Measurements from ENCODE around the gene OTOS. TPM values are rescaled to one million over a fixed set of nuclear protein-coding genes. Genes with fewer than 3 reads are reported as not detected.
A peak's percentile ranks its signal among the peaks of the same experiment; 100 is the strongest.

OTOS gene
- total RNA-seq, 1 donor from 2014 or later, result not detected

DNA sequence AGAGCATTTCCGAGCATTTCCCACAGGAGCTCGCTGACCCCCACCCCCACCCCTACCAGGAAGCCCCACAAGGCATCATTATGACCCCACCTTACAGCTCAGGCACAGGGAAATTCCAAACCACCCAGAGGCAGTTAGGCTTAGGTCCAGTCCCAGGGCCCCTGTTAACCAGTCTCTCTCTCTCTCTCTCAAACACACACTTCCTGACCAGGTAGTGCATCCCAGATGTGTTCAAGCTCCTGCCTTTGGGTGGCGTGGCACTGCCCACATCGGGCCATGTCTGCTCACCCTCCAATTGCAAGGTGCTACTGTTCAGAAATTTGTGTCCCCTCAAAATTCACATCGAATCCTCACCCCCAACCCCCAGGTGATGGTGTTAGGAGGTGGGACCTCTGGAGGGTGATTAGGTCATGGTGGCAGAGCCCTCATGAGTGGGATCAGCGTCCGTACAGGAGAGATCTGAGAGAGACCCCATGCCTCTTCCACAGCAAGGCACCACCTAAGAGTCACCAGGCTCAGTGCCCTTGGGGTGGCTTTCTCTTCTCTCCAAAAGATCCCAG, 13.2 kb downstream of the OTOS start:
- Histone ChIP-seq H3K4me1 (no peaks in the 10 kb centered on the region), H3K4me3 (no peak overlapping the region), H3K36me3 (peaks cover 43% of the 10 kb centered on the region), H3K9me3 (no peaks in the 10 kb centered on the region), H3K27me3 (no peaks in the 10 kb centered on the region), H3K27ac (no peak overlapping the region)
- TF ChIP-seq, protein P1, sequence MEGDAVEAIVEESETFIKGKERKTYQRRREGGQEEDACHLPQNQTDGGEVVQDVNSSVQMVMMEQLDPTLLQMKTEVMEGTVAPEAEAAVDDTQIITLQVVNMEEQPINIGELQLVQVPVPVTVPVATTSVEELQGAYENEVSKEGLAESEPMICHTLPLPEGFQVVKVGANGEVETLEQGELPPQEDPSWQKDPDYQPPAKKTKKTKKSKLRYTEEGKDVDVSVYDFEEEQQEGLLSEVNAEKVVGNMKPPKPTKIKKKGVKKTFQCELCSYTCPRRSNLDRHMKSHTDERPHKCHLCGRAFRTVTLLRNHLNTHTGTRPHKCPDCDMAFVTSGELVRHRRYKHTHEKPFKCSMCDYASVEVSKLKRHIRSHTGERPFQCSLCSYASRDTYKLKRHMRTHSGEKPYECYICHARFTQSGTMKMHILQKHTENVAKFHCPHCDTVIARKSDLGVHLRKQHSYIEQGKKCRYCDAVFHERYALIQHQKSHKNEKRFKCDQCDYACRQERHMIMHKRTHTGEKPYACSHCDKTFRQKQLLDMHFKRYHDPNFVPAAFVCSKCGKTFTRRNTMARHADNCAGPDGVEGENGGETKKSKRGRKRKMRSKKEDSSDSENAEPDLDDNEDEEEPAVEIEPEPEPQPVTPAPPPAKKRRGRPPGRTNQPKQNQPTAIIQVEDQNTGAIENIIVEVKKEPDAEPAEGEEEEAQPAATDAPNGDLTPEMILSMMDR (IDR thresholded peaks at IDR 0.05), result no peak
- DNase-seq (no peak), ATAC-seq (no peak)
- intact Hi-C loops (cut with DNase I), result no loop called here

DNA sequence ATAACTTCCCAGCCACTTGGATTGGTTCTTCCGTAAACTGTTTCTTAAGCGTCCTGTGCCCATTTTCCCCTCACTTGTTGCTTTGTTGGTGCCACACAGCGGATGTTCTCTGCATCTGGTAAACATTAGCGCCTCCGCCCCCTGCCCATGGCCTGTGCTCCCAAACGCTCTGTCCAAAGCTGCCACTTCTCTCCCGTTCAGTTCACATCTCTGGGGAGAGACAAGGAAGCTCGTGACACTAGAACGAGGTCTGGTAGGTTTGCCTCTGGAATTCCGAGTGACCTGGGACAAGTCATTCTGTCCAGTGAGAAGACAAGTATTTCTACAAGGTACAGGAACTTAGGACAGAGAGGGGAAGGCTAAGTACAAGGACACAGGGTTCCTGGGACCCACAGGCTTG, 13.7 kb downstream of the OTOS start:
- no peak overlapping the region for H3K27ac ChIP-seq
- intact Hi-C loops (cut with DNase I), result no loop called here
- TF ChIP-seq, protein P1 (IDR thresholded peaks at IDR 0.05), result no peak
- no peaks in the 10 kb centered on the region for H3K9me3 ChIP-seq
- H3K27me3 ChIP-seq, result no peaks in the 10 kb centered on the region
- no peak overlapping the region for H3K4me3 ChIP-seq
- DNase-seq (no peak), ATAC-seq (no peak)
- H3K36me3 ChIP-seq, result peaks cover 37% of the 10 kb centered on the region
- H3K4me1 ChIP-seq, result no peaks in the 10 kb centered on the region

DNA sequence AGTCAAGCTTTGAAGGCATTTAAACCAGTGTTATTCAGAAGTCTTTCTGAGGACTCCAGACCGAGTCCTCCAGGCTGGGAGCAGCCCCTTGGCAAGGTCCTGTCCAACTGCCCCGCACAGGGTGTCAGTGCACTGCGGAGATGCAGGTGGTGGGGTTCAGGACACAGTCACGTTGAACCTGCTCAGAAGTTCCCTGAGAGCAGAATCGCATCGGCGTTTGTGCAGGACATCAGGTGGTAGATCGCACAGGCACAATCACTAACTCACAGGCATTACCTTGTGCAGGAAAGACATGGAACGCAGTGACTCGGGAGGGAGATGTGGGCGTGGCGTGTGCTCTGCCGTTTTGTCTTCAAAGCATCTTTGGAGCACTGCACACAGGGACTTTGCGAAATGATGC, 14.7 kb downstream of the OTOS start:
- Histone ChIP-seq H3K4me3 (no peak overlapping the region), H3K4me1 (no peaks in the 10 kb centered on the region), H3K27me3 (no peaks in the 10 kb centered on the region), H3K27ac (no peak overlapping the region), H3K9me3 (no peaks in the 10 kb centered on the region), H3K36me3 (peaks cover 27% of the 10 kb centered on the region)
- DNase-seq (peak; percentile 53), ATAC-seq (no peak)
- intact Hi-C loops (cut with DNase I), result no loop called here
- TF ChIP-seq, protein P1 (IDR thresholded peaks at IDR 0.05), result no peak

DNA sequence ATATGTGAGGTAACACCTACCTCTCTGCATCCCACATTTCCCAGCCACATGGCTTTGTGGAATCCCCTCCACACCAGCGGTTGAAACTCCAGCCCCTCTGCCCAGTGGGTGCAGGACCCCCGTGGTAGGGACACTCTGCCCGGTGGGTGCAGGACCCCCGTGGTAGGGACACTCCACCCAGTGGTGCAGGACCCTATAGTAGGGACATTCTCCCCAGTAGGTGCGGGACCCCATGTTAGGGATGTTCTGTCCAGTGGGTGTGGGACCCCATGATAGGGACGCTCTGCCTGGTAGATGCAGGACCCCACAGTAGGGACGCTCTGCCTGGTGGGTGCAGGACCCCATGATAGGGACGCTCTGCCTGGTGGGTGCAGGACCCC, 15.8 kb downstream of the OTOS start:
- Histone ChIP-seq H3K4me1 (no peaks in the 10 kb centered on the region), H3K9me3 (no peaks in the 10 kb centered on the region), H3K36me3 (peaks cover 16% of the 10 kb centered on the region), H3K4me3 (no peak overlapping the region), H3K27me3 (no peaks in the 10 kb centered on the region), H3K27ac (no peak overlapping the region)
- TF ChIP-seq, protein P1 (IDR thresholded peaks at IDR 0.05), result no peak
- ATAC-seq (peak; percentile 17), DNase-seq (no peak)
- intact Hi-C loops (cut with DNase I), result no loop called here

DNA sequence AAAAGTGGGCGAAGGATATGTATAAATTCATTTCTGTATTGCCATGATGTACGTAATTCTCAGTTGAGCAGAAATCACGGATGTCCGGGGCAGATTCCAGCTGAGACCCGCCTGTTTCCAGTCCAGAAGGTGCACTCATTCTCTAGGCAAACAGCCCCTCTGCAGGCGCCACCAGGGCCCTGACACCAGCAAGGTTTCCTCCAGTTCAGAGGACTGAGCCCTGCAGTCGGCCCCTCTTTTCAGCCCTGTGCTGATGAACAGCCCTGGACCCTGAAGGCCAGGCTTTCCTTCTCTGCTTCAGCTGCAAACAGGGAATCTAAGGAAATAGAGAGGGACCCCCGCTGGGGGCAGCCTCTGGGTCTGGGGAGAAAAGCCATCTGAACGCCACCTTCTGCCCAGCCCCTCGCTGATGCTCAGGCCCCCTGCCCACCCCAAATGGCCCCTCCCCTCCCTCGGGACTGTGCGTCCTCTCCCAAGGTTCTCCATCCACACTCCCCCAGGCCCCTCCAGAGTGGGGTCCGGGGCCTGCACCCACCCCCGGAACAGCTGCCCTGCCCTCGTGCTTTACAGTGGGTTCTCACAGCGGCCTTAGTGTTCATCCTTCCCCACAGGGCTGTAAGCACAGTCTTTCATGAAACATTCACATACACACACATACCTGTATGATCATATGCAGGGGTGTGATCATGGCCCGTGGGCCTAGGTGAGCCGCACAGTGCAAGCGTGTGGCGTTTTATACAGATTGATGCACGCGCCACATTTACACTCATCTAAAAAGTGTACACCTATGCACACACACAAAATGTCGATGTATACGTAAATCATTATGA, 16.4 kb downstream of the OTOS start:
- no peak for ATAC-seq
- intact Hi-C loops (cut with DNase I), result no loop called here
- Histone ChIP-seq H3K4me3 (no peak overlapping the region), H3K27ac (no peak overlapping the region), H3K9me3 (no peaks in the 10 kb centered on the region), H3K27me3 (no peaks in the 10 kb centered on the region), H3K36me3 (peaks cover 11% of the 10 kb centered on the region), H3K4me1 (no peaks in the 10 kb centered on the region)
- peak; percentile 54 for DNase-seq
- TF ChIP-seq, protein P1 (IDR thresholded peaks at IDR 0.05), result no peak
